Stimulated activated CD8-positive, alpha-beta memory T cell treated with anti-CD3 and anti-CD28 coated beads, Interleukin-4, amount 100 ng/mL, for 48 hours (primary cell): ENCODE measurements around the gene C5orf24.
"Not testable (repeated sequence)": the region's sequence is repeated elsewhere in the genome, so short reads cannot be mapped to it uniquely, and the experiment has no call there.

Source experiments
- DNase-seq: peaks from one replicate; pipeline ENCODE4 v3.0.0-alpha.2; 2020

The C5orf24 gene

DNA sequence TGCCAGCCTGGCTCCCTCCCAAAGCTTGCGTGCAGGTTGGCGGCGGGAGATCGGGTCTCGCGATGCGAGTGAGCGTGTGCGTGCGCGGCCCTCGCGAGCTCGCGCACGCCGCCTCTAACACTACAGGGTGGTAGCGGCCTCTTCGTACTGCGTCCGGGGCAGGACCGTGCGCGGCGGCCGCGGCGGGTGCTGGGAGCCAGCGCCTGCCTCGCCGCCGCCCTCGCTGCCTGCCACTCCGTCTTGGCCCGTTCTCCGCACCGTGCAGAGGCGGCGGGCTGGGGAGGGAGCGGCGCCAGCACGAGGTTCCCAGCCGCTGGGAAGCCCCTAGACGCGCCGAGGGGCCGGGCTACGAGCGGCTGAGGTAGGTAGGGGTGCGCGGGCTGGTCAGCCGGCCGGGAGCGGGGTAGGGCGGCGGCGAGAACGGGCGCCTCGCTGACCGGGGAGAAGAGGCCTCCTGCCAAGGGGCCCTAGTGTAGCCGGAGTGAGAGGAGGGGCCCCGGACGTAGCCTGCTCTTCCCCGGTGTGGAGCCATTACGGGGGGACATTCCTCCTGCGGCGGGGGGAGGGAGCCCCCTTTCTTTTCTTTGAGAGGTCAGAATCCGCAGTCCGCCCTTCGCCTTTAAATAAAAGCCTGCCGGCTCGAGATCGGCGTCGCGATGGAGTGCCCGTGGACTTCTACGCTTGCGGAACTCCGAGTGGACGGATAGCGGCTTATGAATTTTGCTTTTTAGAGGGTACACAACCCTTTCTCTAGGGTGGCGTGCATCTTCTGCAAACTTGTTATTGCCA lies at the start of gene C5orf24:
Gene C5orf24, plus strand, starts transcription at position 117 of the 789 bp plus-strand sequence. CDS start 8,933 bp downstream, outside the sequence.
- peak; percentile 94 for DNase-seq

GRCh38 chr5:134798468-134798867 lies 47.3 kb upstream of the C5orf24 start:
- DNase-seq = no peak

DNA sequence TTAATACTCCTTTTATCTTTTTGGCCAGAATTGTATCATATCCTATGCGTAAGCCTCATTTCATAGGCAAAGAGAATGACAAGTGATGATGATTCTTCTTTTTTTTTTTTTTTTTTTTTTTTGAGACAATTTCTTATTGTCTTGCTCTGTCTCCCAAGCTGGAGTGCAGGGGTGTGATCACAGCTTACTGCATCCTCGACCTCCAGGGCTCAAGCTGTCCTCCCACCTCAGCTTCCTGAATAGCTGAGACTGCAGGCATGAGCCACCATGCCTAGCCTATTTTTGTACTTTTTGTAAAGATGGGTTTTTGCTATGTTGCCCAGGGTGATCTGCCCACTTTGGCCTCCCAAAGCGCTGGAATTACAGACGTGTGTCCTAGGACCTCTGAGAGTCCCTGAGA lies 41.9 kb upstream of the C5orf24 start:
- no peak for DNase-seq

- no peak for DNase-seq
Observed at GRCh38 chr5:134813407-134813806, 32.4 kb upstream of the C5orf24 start.

- DNase-seq = no peak
Observed at GRCh38 chr5:134813827-134814226, 31.9 kb upstream of the C5orf24 start.

- DNase-seq = no peak
Observed at GRCh38 chr5:134817006-134817405, 28.8 kb upstream of the C5orf24 start.

- no peak for DNase-seq
Observed at GRCh38 chr5:134818776-134819175, 27.0 kb upstream of the C5orf24 start.

DNA sequence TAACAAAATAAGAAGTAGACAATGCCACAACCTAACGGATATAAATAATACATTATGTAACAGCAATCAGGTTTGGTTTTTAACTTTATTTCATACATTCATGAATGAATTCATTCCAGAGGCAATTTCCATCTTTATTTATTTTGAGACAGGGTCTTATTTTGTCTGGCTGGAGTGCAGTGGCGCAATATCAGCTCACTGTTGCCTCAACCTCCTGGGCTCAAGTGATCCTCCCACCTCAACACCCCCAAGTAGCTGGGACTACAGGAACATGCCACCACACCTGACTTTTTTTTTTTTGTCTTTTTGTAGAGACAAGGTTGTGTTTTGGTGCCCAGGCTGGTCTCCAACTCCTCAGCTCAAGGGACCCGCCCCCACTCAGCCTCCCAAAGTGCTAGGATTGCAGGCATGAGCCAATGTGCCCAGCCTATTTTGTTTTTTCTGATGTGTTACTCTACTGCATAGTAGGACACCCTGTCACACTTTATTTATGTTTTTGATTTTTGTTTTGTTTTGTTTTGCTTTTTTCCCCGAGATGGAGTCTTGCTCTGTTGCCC lies 26.3 kb upstream of the C5orf24 start:
- no peak for DNase-seq

DNA sequence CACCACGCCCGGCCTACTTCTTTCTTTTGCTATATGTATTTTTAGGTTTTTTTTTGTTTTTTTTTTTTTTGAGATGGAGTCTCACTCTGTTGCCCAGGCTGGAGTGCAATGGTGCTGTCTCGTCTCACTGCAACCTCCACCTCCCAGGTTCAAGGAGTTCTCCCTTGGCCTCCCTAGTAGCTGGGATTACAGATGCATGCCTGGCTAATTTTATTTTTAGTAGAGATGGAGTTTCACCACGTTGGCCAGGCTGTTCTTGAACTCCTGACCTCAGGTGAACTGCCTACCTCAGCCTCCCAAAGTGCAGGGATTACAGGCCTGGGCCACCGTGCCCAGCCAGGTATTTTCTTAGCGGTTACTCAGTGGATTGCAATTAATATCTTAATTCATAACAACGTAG lies 23.9 kb upstream of the C5orf24 start:
- DNase-seq = no peak

DNA sequence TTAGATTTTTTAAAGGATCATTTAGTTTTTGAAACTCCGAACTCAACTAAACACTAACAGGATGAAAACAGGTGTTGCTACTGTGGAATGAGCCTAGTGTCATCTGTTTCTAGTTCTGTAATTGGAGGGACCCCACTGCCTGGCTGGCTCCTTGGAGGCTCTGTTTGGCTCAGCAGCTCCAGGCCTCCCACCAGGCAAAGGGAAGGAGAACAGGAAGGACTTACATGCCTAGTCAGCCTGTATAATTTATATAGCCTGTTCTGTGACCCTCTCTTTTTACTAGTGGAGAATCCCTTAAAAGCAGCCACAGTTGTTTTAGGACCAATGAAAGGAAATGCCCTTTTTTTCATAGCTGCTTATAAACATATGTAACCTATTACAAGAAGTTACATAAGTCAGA lies 21.1 kb upstream of the C5orf24 start:
- no peak for DNase-seq

GRCh38 chr5:134825212-134825611 lies 20.6 kb upstream of the C5orf24 start:
- no peak for DNase-seq

GRCh38 chr5:134833340-134834032 lies 12.3 kb upstream of the C5orf24 start:
- DNase-seq = no peak

GRCh38 chr5:134835623-134836022 lies 10.1 kb upstream of the C5orf24 start:
- DNase-seq = no peak

DNA sequence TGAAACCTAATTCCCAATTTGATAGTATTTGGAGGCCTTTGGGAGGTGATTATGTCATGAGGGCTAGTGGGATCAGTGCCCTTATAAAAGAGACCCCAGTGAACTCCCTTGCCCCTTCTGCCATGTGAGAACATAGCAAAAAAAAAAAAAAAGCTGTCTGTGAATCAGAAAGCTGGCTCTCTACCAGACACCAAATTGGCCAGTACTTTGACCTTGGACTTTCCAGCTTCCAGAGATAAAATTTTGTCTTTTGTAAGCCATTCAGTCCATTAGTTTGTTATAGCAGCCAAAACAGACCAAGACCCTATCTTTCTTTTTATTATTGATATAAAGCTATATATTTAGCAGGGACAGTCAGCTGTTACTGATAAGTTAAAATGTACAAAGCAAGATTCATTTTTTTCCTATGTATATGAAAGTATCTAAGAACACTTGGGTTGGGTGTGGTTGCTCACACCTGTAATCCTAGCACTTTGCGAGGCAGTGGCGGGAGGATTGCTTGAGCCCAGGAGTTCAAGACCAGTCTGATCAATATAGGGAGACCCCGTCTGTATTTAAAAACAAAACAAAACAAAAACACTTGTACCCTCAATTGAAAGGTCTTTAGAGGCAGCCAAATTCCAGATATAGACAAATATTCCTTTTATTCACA lies 8.1 kb upstream of the C5orf24 start:
- DNase-seq = no peak

DNA sequence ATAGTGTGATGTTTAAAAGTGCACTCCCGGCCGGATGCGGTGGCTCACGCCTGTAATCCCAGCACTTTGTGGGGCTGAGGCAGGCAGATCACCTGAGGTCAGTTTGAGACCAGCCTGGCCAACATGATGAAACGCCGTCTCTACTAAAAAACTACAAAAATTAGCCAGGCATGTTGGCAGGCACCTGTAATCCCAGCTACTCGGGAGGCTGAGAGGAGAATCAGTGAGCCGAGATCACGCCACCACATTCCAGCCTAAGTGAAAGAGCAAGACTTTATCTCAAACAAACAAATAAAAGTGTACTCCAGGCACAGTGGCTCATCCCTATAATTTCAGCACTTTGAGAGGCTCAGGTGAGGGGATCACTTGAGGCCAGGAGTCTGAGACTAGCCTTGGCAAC lies 7.4 kb upstream of the C5orf24 start:
- DNase-seq = not testable (repeated sequence)

GRCh38 chr5:134840811-134841210 lies 5.0 kb upstream of the C5orf24 start:
- no peak for DNase-seq

DNA sequence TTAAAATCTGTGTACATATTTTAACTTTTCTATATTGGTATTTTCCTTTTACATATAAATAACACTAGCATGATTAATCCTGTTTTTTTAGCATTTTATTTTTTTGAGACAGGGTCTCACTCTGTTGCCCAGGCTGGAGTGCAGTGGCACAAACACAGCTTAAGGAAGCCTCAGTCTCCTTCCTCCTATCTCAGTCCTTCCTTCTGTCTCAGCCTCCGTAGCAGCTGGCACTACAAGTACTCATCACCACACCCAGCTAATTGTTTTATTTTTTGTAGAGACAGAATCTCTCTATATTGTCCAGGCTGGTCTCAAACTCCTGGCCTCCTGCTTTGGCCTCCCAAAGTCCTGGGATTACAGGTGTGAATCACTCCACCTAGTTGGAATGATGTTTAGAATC lies 1.5 kb upstream of the C5orf24 start:
- DNase-seq = no peak

DNA sequence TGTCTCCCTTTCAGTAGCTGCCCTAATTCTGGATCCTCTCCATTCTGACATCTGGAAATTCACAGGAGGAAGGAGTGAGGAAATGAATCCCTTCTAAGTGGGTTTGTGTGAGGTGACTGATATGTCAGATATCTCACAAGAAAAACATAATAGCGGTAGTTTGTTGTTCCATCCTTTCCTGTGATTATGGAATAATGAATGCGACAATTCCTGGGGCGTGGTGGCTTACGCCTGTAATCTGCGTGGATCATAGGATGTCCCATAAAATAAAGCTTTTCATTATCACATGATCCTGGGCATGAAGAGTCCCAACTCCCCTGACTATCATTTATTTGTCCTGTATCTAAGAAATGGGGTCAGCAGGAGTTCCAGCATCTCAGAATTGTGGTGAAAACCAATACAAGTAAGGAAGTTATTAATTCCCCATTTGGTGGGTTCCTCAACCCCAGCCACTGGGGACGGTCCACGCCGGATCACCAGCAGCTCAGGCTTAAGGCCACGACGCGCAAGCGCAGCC lies 375 bp upstream of the C5orf24 start:
- no peak for DNase-seq

GRCh38 chr5:134846641-134846960 lies 833 bp downstream of the C5orf24 start:
- DNase-seq = peak; percentile 44

DNA sequence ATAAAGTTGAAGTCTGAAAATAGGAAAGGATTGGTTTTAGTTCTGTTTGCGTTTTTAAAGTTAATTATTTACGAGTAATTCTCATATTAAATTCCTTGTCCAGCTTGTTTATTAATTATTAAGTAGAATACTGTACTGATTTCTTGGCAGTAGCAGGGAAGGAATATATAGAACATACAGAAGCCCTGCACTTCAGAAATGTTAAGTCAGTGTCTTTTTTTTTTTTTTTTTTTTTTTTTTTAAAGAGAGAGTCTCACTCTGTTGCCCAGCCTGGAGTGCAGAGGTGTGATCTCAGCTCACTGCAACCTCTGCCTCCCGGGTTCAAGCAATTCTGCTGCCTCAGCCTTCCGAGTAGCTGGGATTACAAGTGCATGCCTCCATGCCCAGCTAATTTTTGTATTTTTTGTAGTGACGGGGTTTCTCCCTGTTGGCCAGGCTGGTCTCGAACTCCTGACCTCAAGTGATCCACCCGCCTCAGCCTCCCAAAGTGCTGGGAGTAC lies 3.7 kb downstream of the C5orf24 start:
- not testable (repeated sequence) for DNase-seq

DNA sequence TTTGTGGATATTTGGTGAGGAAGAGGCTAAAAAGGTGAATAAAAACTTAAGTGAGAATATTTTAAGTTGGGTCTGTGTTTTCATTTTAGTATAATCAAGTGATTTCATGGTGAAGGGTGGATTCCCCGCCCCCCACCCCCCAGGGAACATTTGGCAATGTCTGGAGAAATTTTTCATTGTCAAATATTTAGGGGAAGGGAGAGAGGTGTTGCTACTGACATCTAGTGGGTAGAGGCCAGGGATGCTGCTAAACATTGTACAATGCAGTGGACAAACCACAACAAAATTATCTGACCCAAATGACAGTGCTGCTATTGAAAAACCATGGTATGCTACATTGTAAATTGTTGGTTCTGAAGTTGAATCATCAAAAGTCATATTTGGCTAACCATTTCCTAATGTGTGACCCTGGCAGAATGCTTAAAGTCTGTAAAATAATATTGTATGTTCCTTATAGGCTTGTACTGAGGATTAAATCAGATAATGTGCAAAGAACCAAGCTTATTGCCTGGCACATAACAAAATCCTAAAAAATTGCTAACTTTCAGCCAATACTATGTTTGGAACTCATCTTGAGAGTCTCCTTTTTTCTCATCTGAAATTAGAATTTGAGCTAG lies 5.6 kb downstream of the C5orf24 start:
- no peak for DNase-seq

DNA sequence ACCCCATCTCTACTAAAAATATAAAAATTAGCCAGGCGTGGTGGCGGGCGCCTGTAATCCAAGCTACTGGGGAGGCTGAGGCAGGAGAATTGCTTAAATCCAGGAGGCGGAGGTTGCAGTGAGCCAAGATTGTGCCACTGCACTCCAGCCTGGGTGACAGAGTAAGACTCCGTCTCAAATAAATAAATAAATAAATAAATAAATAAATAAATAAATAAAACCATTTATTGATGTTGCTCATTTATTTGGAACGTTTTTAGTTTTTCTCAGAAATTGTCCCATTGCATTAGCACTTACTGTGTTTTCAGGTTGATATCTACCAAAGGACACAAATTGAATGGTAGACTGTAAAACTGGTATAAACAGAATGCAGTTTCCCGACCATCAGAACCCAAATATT lies 10.7 kb downstream of the C5orf24 start:
- DNase-seq = not testable (repeated sequence)

- no peak for DNase-seq
Observed at GRCh38 chr5:134857401-134857800, 11.6 kb downstream of the C5orf24 start.
